Transverse colon (tissue), 4 donors: Measurements from ENCODE around the gene MAPKAPK2. TPM values are rescaled to one million over a fixed set of nuclear protein-coding genes. Genes with fewer than 3 reads are reported as not detected.

Source experiments
- DNase-seq: peaks from one replicate; pipeline ENCODE4 v3.0.0-alpha.2; 2019
- H3K27ac ChIP-seq, 4 donors: fragments of 200-600 bp; sonication (generic); 2 replicates each; pipeline ENCODE4 v1.5.1; 2016 to 2018; ENCODE audit warnings: inconsistent platforms in 4 of 4
- H3K27me3 ChIP-seq: fragments of 200-600 bp; sonication (generic); 2 replicates; pipeline ENCODE4 v1.5.1; 2017; ENCODE audit warnings: inconsistent platforms
- H3K36me3 ChIP-seq, 4 donors: fragments of 200-600 bp; sonication (generic); 2 replicates each; pipeline ENCODE4 v1.5.1; 2017 to 2019; ENCODE audit warnings: inconsistent platforms in 4 of 4
- H3K4me1 ChIP-seq, 4 donors: fragments of 200-600 bp; sonication (generic); 2 replicates each; pipeline ENCODE4 v1.5.1; 2017 to 2020; ENCODE audit warnings: inconsistent platforms in 4 of 4
- H3K4me3 ChIP-seq, 4 donors: fragments of 200-600 bp; sonication (generic); 1 replicate in 1 of 4; 2 replicates in 3 of 4; pipeline versions ENCODE4 v1.5.1 to v1.6.1; 2017 to 2019; ENCODE audit warnings: inconsistent platforms in 4 of 4
- H3K9me3 ChIP-seq, 2 donors: fragments of 200-600 bp; sonication (generic); 2 replicates each; pipeline ENCODE4 v1.5.1; 2017 to 2019; ENCODE audit warnings: inconsistent platforms in 2 of 2
- EP300 ChIP-seq: sonication (generic); formaldehyde crosslinking; IDR thresholded peaks from one replicate; pipeline ENCODE4 v1.6.1; 2017; ENCODE audit warnings: antibody characterized with exemption, low read depth
- POLR2A ChIP-seq: fragments of 450-650 bp; IDR thresholded peaks from one replicate; pipeline ENCODE4 v1.6.1; 2016; ENCODE audit warnings: antibody characterized with exemption, mild to moderate bottlenecking, moderate library complexity
- POLR2AphosphoS5 ChIP-seq, 3 donors: sonication (generic); formaldehyde crosslinking; IDR thresholded peaks; one replicate each; pipeline ENCODE4 v1.6.1; 2016; ENCODE audit warnings: antibody characterized with exemption in 3 of 3
- WGBS, 2 donors: methylation state at CpG; one replicate each; pipeline ENCODE4 v1.1.5; 2018; ENCODE audit warnings: low coverage in 1 of 2; 5-methylcytosine and 5-hydroxymethylcytosine counted together
- in situ Hi-C, 4 donors: fragments of 200-750 bp; cut with MboI; loops; one replicate each; pipeline versions ENCODE4 v1.15.0 to v1.15.1; 2017; ENCODE audit warnings: low sequenced_read_pairs in 3 of 4, low pct_ligation_motif_present in 1 of 4, low pct_unique_long_range_greater_than_20kb in 1 of 4
- intact Hi-C: fragments of 100-400 bp; cut with DNase I; formaldehyde crosslinking; loops from one replicate; pipeline ENCODE4 v1.15.1; 2023; ENCODE audit warnings: low total_unique reads
- total RNA-seq, 4 donors: library from RNA; depleted of rRNA; stranded (reverse); fragments of >200 nt; gene quantifications; one replicate each; pipeline ENCODE4 v1.1.0, GENCODE V29; 2016
- TF ChIP-seq, protein P1 (sequence below), 5 experiments: fragments of 200-600 bp in 3 of 5; fragments of 450-650 bp in 2 of 5; sonication (generic) in 3 of 5; IDR thresholded peaks; 1 replicate in 2 of 5; 2 replicates in 3 of 5; pipeline ENCODE4 v1.5.1; 2016 to 2017; ENCODE audit warnings: antibody characterized with exemption in 5 of 5, inconsistent platforms in 3 of 5, mild to moderate bottlenecking in 2 of 5, moderate library complexity in 1 of 5

Gene MAPKAPK2
- total RNA-seq, 4 donors from 2014 or later, result 47.0 to 74.8 (median 52.2) TPM

DNA sequence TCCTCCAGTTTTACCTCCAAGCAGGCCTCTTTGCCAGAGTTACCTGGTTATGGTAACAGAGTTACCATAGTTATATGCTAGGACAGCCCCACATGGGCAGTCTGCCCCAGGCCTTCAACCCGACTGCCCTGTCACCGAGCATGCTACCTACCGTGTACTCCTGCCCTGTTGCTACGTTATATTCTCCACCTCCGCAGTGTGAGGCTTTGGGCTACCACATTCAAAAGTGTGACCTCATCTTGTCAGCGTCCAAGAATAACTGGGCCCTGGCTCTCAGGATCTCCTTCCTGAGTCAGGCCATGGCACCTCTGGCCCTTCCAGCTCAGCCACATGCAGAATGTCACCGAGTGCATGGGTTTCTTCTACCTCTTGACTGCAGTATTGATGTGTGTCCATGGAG, 8.9 kb downstream of the MAPKAPK2 start:
- WGBS, 2 donors, result 60 to 87% methylated on average over 1 to 7 of the region's 7 CpGs
- Histone ChIP-seq H3K36me3 (no peaks in the 10 kb centered on the region), H3K9me3 (no peaks in the 10 kb centered on the region), H3K4me1 (peaks cover 56 to 94% (median 74%) of the 10 kb centered on the region in 4 donors), H3K27ac (peak overlapping the region; percentile 71 to 84 (median 74)), H3K27me3 (no peaks in the 10 kb centered on the region), H3K4me3 (no peak overlapping the region)
- TF ChIP-seq, protein P1, sequence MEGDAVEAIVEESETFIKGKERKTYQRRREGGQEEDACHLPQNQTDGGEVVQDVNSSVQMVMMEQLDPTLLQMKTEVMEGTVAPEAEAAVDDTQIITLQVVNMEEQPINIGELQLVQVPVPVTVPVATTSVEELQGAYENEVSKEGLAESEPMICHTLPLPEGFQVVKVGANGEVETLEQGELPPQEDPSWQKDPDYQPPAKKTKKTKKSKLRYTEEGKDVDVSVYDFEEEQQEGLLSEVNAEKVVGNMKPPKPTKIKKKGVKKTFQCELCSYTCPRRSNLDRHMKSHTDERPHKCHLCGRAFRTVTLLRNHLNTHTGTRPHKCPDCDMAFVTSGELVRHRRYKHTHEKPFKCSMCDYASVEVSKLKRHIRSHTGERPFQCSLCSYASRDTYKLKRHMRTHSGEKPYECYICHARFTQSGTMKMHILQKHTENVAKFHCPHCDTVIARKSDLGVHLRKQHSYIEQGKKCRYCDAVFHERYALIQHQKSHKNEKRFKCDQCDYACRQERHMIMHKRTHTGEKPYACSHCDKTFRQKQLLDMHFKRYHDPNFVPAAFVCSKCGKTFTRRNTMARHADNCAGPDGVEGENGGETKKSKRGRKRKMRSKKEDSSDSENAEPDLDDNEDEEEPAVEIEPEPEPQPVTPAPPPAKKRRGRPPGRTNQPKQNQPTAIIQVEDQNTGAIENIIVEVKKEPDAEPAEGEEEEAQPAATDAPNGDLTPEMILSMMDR (IDR thresholded peaks at IDR 0.05), result no peak
- DNase-seq, result no peak
- intact Hi-C loops (no loop called here), in situ Hi-C loops (no loop called here)

DNA sequence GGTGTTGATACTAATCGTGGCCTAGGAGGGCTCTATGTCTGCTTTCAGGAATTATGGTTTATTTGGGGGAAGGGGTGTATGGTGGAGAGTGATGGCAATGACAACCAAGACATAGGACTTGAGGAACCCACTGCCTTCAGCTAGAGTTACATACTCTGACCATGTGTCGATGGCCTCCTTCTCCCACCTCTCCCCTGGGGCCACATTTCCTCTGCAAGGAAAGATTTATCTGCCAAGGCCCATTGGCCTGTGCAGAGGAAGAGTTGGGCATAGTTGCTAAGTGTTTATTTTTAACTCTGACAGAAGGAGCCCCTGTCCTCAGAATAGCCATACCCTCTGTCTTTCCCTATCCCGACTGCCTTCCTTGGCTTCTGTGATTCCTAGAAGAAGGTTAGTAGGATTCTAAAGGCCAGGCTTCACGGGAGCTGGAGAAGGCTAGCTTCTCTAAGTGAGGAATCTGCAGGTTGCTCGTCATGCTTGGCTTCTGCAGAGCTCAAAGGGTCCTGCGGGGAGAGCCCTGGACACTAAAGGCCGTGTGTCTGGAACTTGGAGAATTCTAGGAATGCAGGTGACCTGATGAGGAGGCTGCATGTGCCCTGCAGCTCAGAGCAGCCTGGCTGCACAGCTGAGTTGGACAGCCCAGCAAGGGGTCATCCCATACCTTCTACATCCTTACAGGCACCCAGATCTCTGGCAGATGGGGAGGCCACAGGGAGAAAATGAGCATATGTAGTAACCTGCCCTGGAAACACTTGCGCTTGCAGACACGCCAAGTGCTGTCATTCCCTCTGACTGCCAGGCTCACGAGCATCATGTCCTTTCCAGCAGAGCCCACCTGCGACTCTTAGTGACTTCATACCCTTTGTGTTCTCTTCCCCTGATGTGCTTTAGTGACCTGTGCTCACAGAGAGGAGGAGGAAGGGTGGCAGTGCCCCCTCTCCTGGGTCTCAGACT, 9.7 kb downstream of the MAPKAPK2 start:
- intact Hi-C loops, result no loop called here

DNA sequence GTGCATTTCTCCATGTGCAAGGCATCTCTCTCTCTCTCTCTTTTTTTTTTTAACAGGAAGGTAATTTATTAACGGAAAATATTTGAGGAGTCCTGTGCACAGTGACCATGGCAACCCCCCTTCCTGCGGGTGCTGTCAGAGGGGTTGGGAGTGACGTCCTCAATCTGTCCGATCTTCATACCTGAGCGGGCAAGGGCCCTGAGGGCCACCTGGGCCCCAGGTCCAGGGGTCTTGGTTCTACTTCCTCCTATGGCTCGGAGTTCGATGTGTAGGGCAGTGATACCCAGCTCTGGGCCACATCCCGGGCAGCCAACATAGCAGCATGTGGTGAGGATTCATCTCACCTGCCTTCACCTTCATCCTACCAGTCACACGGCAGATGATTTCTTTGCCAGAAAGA, 11.0 kb downstream of the MAPKAPK2 start:
- H3K4me1 ChIP-seq, result peaks cover 54 to 90% (median 71%) of the 10 kb centered on the region in 4 donors
- WGBS, 2 donors, result 90% methylated on average over 9 of the region's 9 CpGs; no CpG with 5 or more reads in 1 of the 2 donors

More for the DNA sequence above, 9.7 kb downstream of the MAPKAPK2 start:
- H3K4me3 ChIP-seq, result no peak overlapping the region
- no peaks in the 10 kb centered on the region for H3K27me3 ChIP-seq
- peak overlapping the region; percentile 71 to 84 (median 74) for H3K27ac ChIP-seq
- no peak for TF ChIP-seq POLR2AphosphoS5 (IDR thresholded peaks at IDR 0.05)
- no peaks in the 10 kb centered on the region for H3K9me3 ChIP-seq
- no peaks in the 10 kb centered on the region for H3K36me3 ChIP-seq
- in situ Hi-C loops, result no loop called here
- DNase-seq, result no peak
- WGBS, 2 donors, result 78 to 98% methylated on average over 5 to 9 of the region's 11 CpGs
- H3K4me1 ChIP-seq, result peaks cover 55 to 92% (median 71%) of the 10 kb centered on the region in 4 donors

DNA sequence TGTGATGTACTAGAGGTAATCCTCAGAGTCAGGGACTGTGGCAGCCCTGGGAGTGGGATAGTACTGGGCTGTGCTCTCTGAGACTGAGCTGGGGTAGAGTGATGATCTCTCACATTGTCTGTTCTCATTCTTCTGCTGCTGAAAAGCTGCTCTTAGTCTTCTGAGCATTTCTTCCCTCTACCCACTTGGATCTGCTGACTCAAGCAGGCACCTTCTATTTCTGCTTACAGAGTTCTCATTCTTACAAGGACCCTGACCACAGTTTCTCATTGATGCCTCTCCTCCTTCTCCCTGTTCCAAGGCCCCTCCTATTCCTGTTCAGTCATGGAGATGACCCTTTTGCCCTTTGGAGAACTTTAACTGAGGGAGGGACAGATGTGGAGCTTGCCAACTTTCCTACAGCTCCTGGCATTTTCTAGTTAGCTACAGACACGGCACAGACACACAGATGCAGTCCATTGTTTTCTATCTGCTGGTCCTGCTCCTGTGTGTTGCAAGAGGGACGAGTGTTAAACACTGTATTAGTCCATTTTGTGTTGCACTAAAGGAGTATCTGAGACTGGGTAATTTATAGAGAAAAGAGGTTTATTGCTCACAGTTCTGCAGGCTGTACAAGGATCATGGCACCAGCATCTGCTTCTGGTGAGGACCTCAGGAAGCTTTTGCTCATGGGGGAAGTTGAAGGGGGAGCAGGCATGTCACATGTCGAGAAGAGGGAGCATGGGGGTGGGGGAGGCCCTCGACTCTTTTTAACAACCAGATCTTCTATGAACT, 12.3 kb downstream of the MAPKAPK2 start:
- no peak overlapping the region for H3K27ac ChIP-seq
- TF ChIP-seq, protein P1 (IDR thresholded peaks at IDR 0.05), result no peak
- TF ChIP-seq POLR2A, result no peak
- no peak for TF ChIP-seq EP300
- no peak for TF ChIP-seq POLR2AphosphoS5 (IDR thresholded peaks at IDR 0.05)
- no peak overlapping the region for H3K4me3 ChIP-seq
- no peaks in the 10 kb centered on the region for H3K36me3 ChIP-seq
- in situ Hi-C loops, result no loop called here
- peaks cover 45 to 84% (median 65%) of the 10 kb centered on the region in 4 donors for H3K4me1 ChIP-seq
- intact Hi-C loops, result no loop called here
- 59 to 70% methylated on average over 2 to 4 of the region's 4 CpGs for WGBS, 2 donors
- no peaks in the 10 kb centered on the region for H3K27me3 ChIP-seq
- no peaks in the 10 kb centered on the region for H3K9me3 ChIP-seq
- no peak for DNase-seq

More for the DNA sequence above, 11.0 kb downstream of the MAPKAPK2 start:
- intact Hi-C loops (no loop called here), in situ Hi-C loops (no loop called here)
- Histone ChIP-seq H3K27me3 (no peaks in the 10 kb centered on the region), H3K27ac (no peak overlapping the region), H3K9me3 (no peaks in the 10 kb centered on the region), H3K36me3 (no peaks in the 10 kb centered on the region), H3K4me3 (no peak overlapping the region)
- DNase-seq, result no peak
- TF ChIP-seq, protein P1 (IDR thresholded peaks at IDR 0.05), result no peak
- TF ChIP-seq EP300 (no peak), POLR2A (no peak), POLR2AphosphoS5 (IDR thresholded peaks at IDR 0.05) (no peak)
